ENCODE measurements around the gene NDUFB11. TPM values are rescaled to one million over a fixed set of nuclear protein-coding genes. Genes with fewer than 3 reads are reported as not detected.
"Not testable (repeated sequence)": the region's sequence is repeated elsewhere in the genome, so short reads cannot be mapped to it uniquely, and the experiment has no call there.

The NDUFB11 gene
- polyA plus RNA-seq, 4 donors: 78.1 to 109 (median 98.8) TPM

DNA sequence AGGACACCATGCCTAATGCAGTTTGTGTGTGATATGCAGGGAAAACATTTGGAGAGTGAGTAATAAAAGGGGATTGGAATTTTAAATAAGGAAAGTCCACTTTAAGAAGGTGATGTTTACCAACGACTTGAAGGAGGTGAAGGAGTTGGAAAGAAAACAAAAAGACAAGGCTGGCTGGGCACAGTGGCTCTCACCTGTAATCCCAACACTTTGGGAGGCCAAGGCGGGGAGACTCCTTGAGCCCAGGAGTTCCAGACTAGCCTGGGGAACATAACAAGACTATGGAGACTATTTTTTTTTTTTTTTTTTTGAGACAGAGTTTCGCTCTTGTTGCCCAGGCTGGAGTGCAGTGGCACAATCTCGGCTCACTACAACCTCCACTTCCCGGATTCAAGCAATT, 11.0 kb downstream of the NDUFB11 start:
- H3K27ac ChIP-seq (ENCODE audit: low read depth in 1 of 3, low read length in 2 of 3): no peak overlapping the region
- no peak overlapping the region for H3K4me3 ChIP-seq (ENCODE audit: low read depth in 1 of 3, low read length in 3 of 3)
- FAIRE-seq (no peak), DNase-seq (no peak)
- H3K36me3 ChIP-seq (ENCODE audit: control insufficient read depth in 3 of 3, insufficient read depth in 2 of 3, low read depth in 1 of 3, low read length in 3 of 3): no peaks in the 10 kb centered on the region
- no peaks in the 10 kb centered on the region for H3K9me3 ChIP-seq (ENCODE audit: control insufficient read depth in 2 of 2, insufficient read depth in 1 of 2, low read depth in 1 of 2, low read length in 1 of 2)
- H3K27me3 ChIP-seq (ENCODE audit: control insufficient read depth in 3 of 3, insufficient read depth in 3 of 3, low read length in 3 of 3): no peaks in the 10 kb centered on the region
- WGBS, 3 donors: 54 to 80% (median 74%) methylated on average over 2 to 4 of the region's 5 CpGs
- H3K4me1 ChIP-seq (ENCODE audit: control insufficient read depth in 3 of 3, insufficient read depth in 2 of 3, low read depth in 1 of 3, low read length in 2 of 3): no peaks in the 10 kb centered on the region

DNA sequence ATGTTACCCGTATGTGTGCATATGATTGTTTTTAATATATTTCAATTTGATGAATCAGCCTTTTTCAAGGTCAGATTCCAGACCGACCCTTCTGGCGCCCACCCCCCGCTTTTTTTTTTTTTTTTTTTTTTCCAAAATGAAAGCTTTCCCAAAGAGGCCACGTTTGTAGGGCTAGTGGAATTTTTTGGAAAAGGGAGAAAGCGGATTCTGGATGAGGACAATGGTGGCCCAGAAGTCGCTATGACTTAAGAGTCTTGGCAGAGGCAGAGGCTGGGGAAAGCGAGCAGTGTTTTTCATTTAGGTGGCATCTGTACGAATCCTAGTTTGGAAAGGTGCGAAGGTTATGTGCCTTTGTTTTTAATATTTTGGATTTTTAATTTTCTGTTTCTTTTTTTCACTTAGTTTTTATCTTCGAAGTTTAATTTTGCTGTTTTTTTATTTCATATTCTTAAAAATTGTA, 14.6 kb downstream of the NDUFB11 start:
- Histone ChIP-seq H3K27ac (ENCODE audit: low read depth in 1 of 3, low read length in 2 of 3) (peak overlapping the region in 2 of 3 donors; percentile 44 to 85), H3K4me3 (ENCODE audit: low read depth in 1 of 3, low read length in 3 of 3) (peak overlapping the region; percentile 36 to 80 (median 64)), H3K27me3 (ENCODE audit: control insufficient read depth in 3 of 3, insufficient read depth in 3 of 3, low read length in 3 of 3) (no peaks in the 10 kb centered on the region), H3K9me3 (ENCODE audit: control insufficient read depth in 2 of 2, insufficient read depth in 1 of 2, low read depth in 1 of 2, low read length in 1 of 2) (no peaks in the 10 kb centered on the region), H3K36me3 (ENCODE audit: control insufficient read depth in 3 of 3, insufficient read depth in 2 of 3, low read depth in 1 of 3, low read length in 3 of 3) (no peaks in the 10 kb centered on the region), H3K4me1 (ENCODE audit: control insufficient read depth in 3 of 3, insufficient read depth in 2 of 3, low read depth in 1 of 3, low read length in 2 of 3) (no peaks in the 10 kb centered on the region)
- 20 to 47% (median 23%) methylated on average over 11 of the region's 11 CpGs for WGBS, 3 donors
- FAIRE-seq: no peak
- DNase-seq: no peak

- FAIRE-seq: peak; percentile 5
Observed at GRCh38 chrX:47129157-47129898, 15.2 kb downstream of the NDUFB11 start.

GRCh38 chrX:47124466-47124865, 20.0 kb downstream of the NDUFB11 start:
- not testable (repeated sequence) for H3K9me3 ChIP-seq (ENCODE audit: control insufficient read depth in 2 of 2, insufficient read depth in 1 of 2, low read depth in 1 of 2, low read length in 1 of 2); H3K27me3 ChIP-seq (ENCODE audit: control insufficient read depth in 3 of 3, insufficient read depth in 3 of 3, low read length in 3 of 3); FAIRE-seq; H3K4me1 ChIP-seq (ENCODE audit: control insufficient read depth in 3 of 3, insufficient read depth in 2 of 3, low read depth in 1 of 3, low read length in 2 of 3); H3K4me3 ChIP-seq (ENCODE audit: low read depth in 1 of 3, low read length in 3 of 3); DNase-seq; H3K27ac ChIP-seq (ENCODE audit: low read depth in 1 of 3, low read length in 2 of 3); H3K36me3 ChIP-seq (ENCODE audit: control insufficient read depth in 3 of 3, insufficient read depth in 2 of 3, low read depth in 1 of 3, low read length in 3 of 3)
- WGBS, 3 donors: 81 to 87% (median 86%) methylated on average over 3 of the region's 3 CpGs

More at GRCh38 chrX:47129157-47129898, 15.2 kb downstream of the NDUFB11 start:
- WGBS, 3 donors: 0 to 31% (median 7%) methylated on average over 28 to 31 of the region's 31 CpGs
- no peaks in the 10 kb centered on the region for H3K4me1 ChIP-seq (ENCODE audit: control insufficient read depth in 3 of 3, insufficient read depth in 2 of 3, low read depth in 1 of 3, low read length in 2 of 3)
- peak overlapping the region; percentile 58 to 92 (median 85) for H3K27ac ChIP-seq (ENCODE audit: low read depth in 1 of 3, low read length in 2 of 3)
- H3K4me3 ChIP-seq (ENCODE audit: low read depth in 1 of 3, low read length in 3 of 3): peak overlapping the region; percentile 36 to 80 (median 64)
- no peaks in the 10 kb centered on the region for H3K27me3 ChIP-seq (ENCODE audit: control insufficient read depth in 3 of 3, insufficient read depth in 3 of 3, low read length in 3 of 3)
- DNase-seq: peak; percentile 95 to 96
- no peaks in the 10 kb centered on the region for H3K9me3 ChIP-seq (ENCODE audit: control insufficient read depth in 2 of 2, insufficient read depth in 1 of 2, low read depth in 1 of 2, low read length in 1 of 2)
- no peaks in the 10 kb centered on the region for H3K36me3 ChIP-seq (ENCODE audit: control insufficient read depth in 3 of 3, insufficient read depth in 2 of 3, low read depth in 1 of 3, low read length in 3 of 3)

GRCh38 chrX:47116551-47117110, 27.9 kb downstream of the NDUFB11 start:
- H3K36me3 ChIP-seq (ENCODE audit: control insufficient read depth in 3 of 3, insufficient read depth in 2 of 3, low read depth in 1 of 3, low read length in 3 of 3); FAIRE-seq; H3K27ac ChIP-seq (ENCODE audit: low read depth in 1 of 3, low read length in 2 of 3); H3K27me3 ChIP-seq (ENCODE audit: control insufficient read depth in 3 of 3, insufficient read depth in 3 of 3, low read length in 3 of 3); H3K9me3 ChIP-seq (ENCODE audit: control insufficient read depth in 2 of 2, insufficient read depth in 1 of 2, low read depth in 1 of 2, low read length in 1 of 2); DNase-seq; H3K4me3 ChIP-seq (ENCODE audit: low read depth in 1 of 3, low read length in 3 of 3); H3K4me1 ChIP-seq (ENCODE audit: control insufficient read depth in 3 of 3, insufficient read depth in 2 of 3, low read depth in 1 of 3, low read length in 2 of 3): not testable (repeated sequence)
- WGBS, 3 donors: 88 to 97% (median 97%) methylated on average over 7 of the region's 7 CpGs

DNA sequence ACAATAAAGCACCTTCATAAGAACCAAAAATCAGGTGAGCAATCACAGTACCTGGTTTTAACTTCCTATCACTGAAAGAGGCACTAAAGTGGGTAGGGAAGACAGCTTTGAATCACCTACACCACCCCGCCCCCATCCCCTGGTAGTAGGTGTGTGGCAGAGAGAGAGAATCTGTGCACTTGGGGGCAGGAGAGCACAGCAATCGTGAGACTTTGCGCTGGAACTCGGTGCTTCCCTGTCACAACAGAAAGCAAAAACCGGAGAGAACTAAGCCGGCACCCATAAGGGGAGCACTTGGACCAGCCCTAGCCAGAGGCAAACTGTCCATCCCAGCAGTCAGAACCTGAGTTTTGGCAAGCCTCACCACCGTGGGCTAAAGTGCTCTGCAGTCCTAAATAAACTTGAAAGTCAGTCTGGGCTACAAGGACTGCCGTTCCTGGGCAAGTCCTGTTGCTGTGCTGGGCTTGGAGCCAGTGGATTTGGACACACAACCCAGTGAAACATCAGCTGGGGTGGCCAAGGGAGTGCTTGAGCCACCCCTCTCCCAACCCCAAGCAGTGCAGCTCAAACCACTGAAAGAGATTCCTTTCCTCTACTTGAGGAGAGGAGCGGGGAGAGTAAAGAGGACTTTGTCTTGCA, 32.1 kb downstream of the NDUFB11 start:
- FAIRE-seq (no peak), DNase-seq (peak; percentile 7 to 37)
- no peaks in the 10 kb centered on the region for H3K4me1 ChIP-seq (ENCODE audit: control insufficient read depth in 3 of 3, insufficient read depth in 2 of 3, low read depth in 1 of 3, low read length in 2 of 3)
- no peaks in the 10 kb centered on the region for H3K36me3 ChIP-seq (ENCODE audit: control insufficient read depth in 3 of 3, insufficient read depth in 2 of 3, low read depth in 1 of 3, low read length in 3 of 3)
- WGBS, 3 donors: 37 to 61% (median 46%) methylated on average over 9 of the region's 9 CpGs
- H3K27me3 ChIP-seq (ENCODE audit: control insufficient read depth in 3 of 3, insufficient read depth in 3 of 3, low read length in 3 of 3): no peaks in the 10 kb centered on the region
- H3K9me3 ChIP-seq (ENCODE audit: control insufficient read depth in 2 of 2, insufficient read depth in 1 of 2, low read depth in 1 of 2, low read length in 1 of 2): no peaks in the 10 kb centered on the region
- H3K27ac ChIP-seq (ENCODE audit: low read depth in 1 of 3, low read length in 2 of 3): no peak overlapping the region
- H3K4me3 ChIP-seq (ENCODE audit: low read depth in 1 of 3, low read length in 3 of 3): no peak overlapping the region

GRCh38 chrX:47110936-47111615, 33.4 kb downstream of the NDUFB11 start:
- 95 to 100% (median 97%) methylated on average over 6 to 38 of the region's 40 CpGs for WGBS, 3 donors
- not testable (repeated sequence) for H3K36me3 ChIP-seq (ENCODE audit: control insufficient read depth in 3 of 3, insufficient read depth in 2 of 3, low read depth in 1 of 3, low read length in 3 of 3); H3K4me1 ChIP-seq (ENCODE audit: control insufficient read depth in 3 of 3, insufficient read depth in 2 of 3, low read depth in 1 of 3, low read length in 2 of 3); H3K27me3 ChIP-seq (ENCODE audit: control insufficient read depth in 3 of 3, insufficient read depth in 3 of 3, low read length in 3 of 3); H3K4me3 ChIP-seq (ENCODE audit: low read depth in 1 of 3, low read length in 3 of 3); H3K9me3 ChIP-seq (ENCODE audit: control insufficient read depth in 2 of 2, insufficient read depth in 1 of 2, low read depth in 1 of 2, low read length in 1 of 2); FAIRE-seq; H3K27ac ChIP-seq (ENCODE audit: low read depth in 1 of 3, low read length in 2 of 3); DNase-seq

GRCh38 chrX:47101206-47101605, 43.3 kb downstream of the NDUFB11 start:
- no peaks in the 10 kb centered on the region for H3K4me1 ChIP-seq (ENCODE audit: control insufficient read depth in 3 of 3, insufficient read depth in 2 of 3, low read depth in 1 of 3, low read length in 2 of 3)
- no peak for DNase-seq
- H3K27ac ChIP-seq (ENCODE audit: low read depth in 1 of 3, low read length in 2 of 3): no peak overlapping the region
- WGBS, 3 donors: 67 to 89% (median 83%) methylated on average over 3 to 4 of the region's 4 CpGs
- peaks cover 0 to 38% (median 0%) of the 10 kb centered on the region in 3 donors for H3K36me3 ChIP-seq (ENCODE audit: control insufficient read depth in 3 of 3, insufficient read depth in 2 of 3, low read depth in 1 of 3, low read length in 3 of 3)
- H3K4me3 ChIP-seq (ENCODE audit: low read depth in 1 of 3, low read length in 3 of 3): no peak overlapping the region
- no peak for FAIRE-seq
- no peaks in the 10 kb centered on the region for H3K9me3 ChIP-seq (ENCODE audit: control insufficient read depth in 2 of 2, insufficient read depth in 1 of 2, low read depth in 1 of 2, low read length in 1 of 2)
- H3K27me3 ChIP-seq (ENCODE audit: control insufficient read depth in 3 of 3, insufficient read depth in 3 of 3, low read length in 3 of 3): peaks cover 0 to 2% (median 0%) of the 10 kb centered on the region in 3 donors

Data from small intestine (tissue), 7 donors.